NCI-H146 treated with DMSO at 0.1 percent for 48 hours (cell line): ENCODE data around the gene FASTKD3.
A peak's percentile ranks its signal among the peaks of the same experiment; 100 is the strongest.

Experiments used
- DNase-seq: peaks from one replicate; lab custom pipeline; 2025; ENCODE audit not compliant: unreplicated experiment; lab: John Stamatoyannopoulos, UW

The FASTKD3 gene

GRCh38 chr5:7850395-7851239, 18.2 kb downstream of the FASTKD3 start, which contains the start of gene CFAP90:
CFAP90 (minus strand) TSS chr5:7851133; CDS start chr5:7851021, 112 bp downstream.
- DNase-seq: no peak

DNA sequence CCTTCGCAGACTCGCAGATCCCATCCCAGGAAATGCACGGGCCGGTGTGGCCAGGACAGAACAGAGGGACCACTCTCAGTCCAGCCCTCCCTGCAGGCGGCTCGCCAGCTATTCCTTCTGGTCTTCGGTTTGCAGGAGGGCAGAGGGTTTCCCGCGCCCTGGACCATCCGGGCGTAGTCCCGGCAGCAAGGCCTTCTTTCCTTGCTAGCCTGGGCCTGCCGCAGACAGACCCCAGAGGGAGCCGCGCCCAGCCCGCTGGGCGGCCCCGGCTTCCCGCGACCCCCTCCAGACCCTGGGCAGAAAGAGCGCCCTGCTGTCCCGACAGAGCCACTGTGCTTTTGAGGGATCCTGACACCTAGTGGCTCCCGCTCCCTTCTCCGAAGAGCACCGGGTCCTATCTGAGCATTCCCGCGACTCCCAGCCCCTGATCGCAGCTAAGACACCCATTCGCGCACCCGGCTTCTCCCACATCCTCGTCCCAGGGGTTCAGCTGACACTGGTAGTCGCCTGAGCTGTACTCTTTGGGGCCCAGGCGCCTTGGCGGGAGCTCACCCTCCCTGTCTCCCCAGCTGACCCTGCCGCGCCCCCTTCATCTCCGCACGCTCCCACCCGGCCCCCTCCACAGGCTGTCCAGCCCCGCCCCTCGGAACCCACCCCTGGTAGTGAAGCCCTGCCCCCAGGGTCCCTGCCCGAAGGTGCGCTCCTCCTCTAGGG, 19.0 kb downstream of the FASTKD3 start:
- DNase-seq: no peak

GRCh38 chr5:7848296-7848695, 20.5 kb downstream of the FASTKD3 start:
- no peak for DNase-seq

GRCh38 chr5:7846327-7846726, 22.5 kb downstream of the FASTKD3 start:
- no peak for DNase-seq

- DNase-seq: no peak
Measured at GRCh38 chr5:7845557-7845956, 23.3 kb downstream of the FASTKD3 start.

GRCh38 chr5:7844901-7845300, 23.9 kb downstream of the FASTKD3 start:
- no peak for DNase-seq

DNA sequence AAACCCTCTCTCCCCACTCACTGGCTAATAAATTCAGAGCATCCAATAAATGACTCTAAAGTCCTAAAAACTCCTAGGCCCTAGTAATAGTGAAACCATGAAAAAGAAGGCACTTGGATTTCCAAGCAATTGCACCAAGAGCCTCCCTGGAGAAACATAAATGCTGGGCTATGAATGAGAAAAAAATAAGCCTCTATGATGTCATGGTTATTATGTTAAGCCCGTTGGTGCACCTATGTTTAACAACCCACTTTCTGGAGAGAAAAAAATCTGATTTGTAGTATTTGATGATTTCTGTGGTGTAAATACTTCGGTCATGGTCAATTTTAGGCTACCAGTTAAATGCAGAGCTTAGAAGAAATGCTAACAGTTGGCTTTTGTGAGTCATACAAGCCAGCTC, 26.3 kb downstream of the FASTKD3 start:
- DNase-seq: no peak

DNA sequence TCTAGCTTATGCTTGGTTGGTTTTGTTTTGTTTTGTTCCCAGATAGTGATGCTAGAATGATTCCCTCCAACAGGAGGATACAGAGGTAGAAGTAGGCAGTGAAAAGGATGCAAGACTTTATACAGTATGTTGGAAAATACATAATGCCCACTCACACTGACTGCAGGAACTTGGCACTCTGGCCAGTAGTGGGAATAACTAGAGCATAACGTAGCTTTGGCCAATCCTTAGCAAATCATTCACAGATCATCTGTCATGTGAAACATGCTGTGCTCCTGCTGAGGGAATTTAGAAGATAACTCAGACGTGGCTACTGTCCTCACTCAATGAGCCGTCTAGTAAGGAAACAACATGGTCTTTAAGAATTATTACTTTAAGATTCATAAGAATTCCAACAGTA, 31.4 kb downstream of the FASTKD3 start:
- DNase-seq: no peak

DNA sequence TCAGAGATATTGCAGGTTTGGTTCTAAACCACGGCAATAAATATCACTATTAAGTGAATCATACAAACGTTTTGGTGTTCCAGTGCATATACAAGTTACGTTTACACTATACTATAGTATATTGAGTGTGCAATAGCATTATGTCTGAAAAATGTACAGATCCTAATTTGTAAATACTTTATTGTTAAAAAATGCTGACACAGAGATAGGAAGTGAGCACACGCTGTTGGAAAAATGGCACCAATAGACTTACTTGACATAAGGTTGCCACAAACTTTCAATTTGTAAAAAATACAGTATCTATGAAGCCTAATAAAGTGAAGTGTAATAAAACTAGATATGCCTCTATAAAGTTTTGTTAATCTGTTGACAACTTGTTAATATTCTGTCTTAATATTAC, 33.8 kb downstream of the FASTKD3 start:
- DNase-seq: no peak

- no peak for DNase-seq
Measured at GRCh38 chr5:7828269-7828668, 40.6 kb downstream of the FASTKD3 start.

GRCh38 chr5:7827610-7828009, 41.2 kb downstream of the FASTKD3 start:
- DNase-seq: no peak

- DNase-seq: no peak
Measured at GRCh38 chr5:7825630-7826029, 43.2 kb downstream of the FASTKD3 start.

GRCh38 chr5:7824995-7825394, 43.8 kb downstream of the FASTKD3 start:
- DNase-seq: no peak

GRCh38 chr5:7823594-7823993, 45.2 kb downstream of the FASTKD3 start:
- DNase-seq: no peak

DNA sequence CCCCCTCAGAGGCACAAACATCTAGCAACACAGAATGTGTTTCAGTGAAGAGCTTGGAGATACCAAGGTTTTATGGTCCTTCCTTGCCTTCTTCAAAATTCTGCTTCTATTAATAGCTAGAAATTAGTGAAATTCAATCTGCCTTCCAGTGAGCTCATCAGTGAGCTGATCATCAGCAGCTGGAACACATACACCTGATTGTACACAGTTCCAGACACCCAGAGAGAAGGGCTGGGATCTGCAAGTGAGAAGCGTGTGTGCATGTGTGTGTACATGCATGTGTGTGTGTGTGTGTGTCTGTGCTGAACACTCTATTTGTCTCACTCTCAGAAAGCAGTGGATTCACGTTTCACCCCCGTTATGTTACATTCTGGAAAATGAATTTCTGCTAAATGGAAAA, 46.4 kb downstream of the FASTKD3 start:
- no peak for DNase-seq

DNA sequence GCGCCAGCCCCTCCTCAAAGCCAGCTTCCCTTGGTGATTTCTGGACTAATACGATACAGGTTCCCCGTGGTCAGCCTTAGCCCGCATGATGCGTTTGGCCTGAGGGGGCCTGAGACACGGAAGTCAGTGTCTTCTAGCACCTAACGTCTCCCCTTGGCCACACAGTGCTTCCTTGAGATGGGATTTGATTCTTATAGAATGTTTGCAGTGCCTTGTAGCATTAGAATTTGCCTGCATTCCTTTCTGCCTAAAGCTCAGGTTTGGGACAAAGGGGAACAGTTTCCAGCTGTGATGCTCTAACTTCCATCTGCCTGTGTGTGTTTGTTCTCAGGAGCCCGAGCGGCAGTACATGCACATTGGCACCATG, 52.3 kb downstream of the FASTKD3 start:
- DNase-seq: no peak

DNA sequence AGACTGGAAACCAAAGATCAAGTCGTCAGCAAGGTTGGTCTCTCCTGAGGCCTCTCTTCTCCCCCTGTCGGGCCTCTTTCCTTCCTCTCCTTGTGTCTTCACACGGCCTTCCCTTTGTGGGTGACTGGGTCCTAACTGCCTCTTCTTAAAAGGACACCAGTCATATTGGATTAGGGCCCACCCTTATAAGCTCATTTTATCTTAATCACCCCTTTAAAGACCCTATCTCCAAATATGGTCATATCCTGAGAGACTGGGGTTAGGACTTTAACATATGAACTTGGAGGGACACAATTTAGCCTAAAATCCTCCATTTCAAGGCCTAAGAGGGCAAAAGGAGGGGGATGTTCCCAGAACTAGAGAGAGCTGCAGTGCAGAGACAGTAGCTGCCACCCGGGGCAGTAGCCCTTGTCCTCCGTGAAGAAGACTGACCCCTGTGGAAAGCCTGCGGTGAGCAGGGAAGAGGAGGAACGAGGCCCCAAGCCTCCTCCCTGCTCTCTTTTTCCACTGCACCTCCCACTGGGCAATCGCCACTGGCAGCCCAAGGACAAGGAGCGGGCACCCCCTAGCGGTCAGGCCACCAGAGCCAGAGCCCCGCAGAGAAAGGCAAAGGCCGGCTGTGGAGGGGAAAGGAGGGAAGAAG, 52.8 kb downstream of the FASTKD3 start:
- DNase-seq: peak; percentile 37

- no peak for DNase-seq
Measured at GRCh38 chr5:7814816-7815215, 54.0 kb downstream of the FASTKD3 start.

- no peak for DNase-seq
Measured at GRCh38 chr5:7813576-7813975, 55.3 kb downstream of the FASTKD3 start.

DNA sequence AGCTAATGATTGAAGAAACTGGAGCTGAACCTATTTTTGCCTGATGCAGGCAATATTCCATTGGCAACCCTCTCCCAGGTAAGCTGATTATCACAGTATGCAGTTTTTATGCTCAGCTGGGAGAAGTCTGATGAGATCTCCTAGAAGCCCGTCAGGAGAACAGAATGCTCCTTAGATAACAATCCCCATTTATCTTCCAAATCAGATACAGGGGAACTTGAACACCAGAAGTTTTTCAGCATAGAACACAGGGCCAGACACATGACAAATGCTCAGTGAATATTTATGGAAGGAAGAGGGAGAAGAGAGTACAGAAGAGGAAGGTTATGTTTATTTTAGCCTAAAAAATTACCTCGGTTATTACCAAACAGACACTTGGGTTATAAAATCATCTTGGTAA, 55.8 kb downstream of the FASTKD3 start:
- no peak for DNase-seq

- no peak for DNase-seq
Measured at GRCh38 chr5:7811715-7812114, 57.1 kb downstream of the FASTKD3 start.
